GM12878 (cell line): ENCODE data around the gene PTPRN2. TPM values are rescaled to one million over a fixed set of nuclear protein-coding genes. Genes with fewer than 3 reads are reported as not detected.
A peak's percentile ranks its signal among the peaks of the same experiment; 100 is the strongest.

ENCODE experiments used
- ATAC-seq: fragments of 200-7000 bp; cut with Tn5 transposase; 3 replicates; pipeline ENCODE4 v1.9.1; 2020; ENCODE audit warnings: mild to moderate bottlenecking, moderate library complexity
- BruUV-seq: library from RNA; stranded (reverse); fragments of 400-500 nt; replicated peaks from 2 replicates; lab custom pipeline; 2021; lab: Mats Ljungman, UMichigan
- CTCF ChIA-PET: fragments of 300-600 bp; sonication (Branson Sonifier 250); formaldehyde crosslinking; extraction: SDS; loops from one replicate; lab custom pipeline; 2021; ENCODE audit warnings: inconsistent platforms; lab: Yijun Ruan, JAX
- POLR2A ChIA-PET: fragments of 350-600 bp; formaldehyde crosslinking; extraction: SDS; loops from one replicate; lab custom pipeline; 2021; ENCODE audit warnings: inconsistent platforms; lab: Charles Lee
- RAD21 ChIA-PET: fragments of 300-600 bp; sonication (Branson Sonifier 250); formaldehyde crosslinking; loops from one replicate; lab custom pipeline; 2023; ENCODE audit warnings: antibody characterized with exemption; ENCODE audit not compliant: unreplicated experiment; lab: Charles Lee
- SMC1A ChIA-PET: fragments of 300-600 bp; sonication (Branson Sonifier 250); formaldehyde crosslinking; loops from one replicate; lab custom pipeline; 2023; ENCODE audit not compliant: unreplicated experiment, uncharacterized antibody; lab: Charles Lee
- DNase-seq: peaks from one replicate; pipeline ENCODE4 v3.0.0-alpha.2; 2011; ENCODE audit warnings: low read depth, low spot score
- FAIRE-seq: peaks from 3 replicates; lab custom pipeline; 2011; peaks lifted over from hg19 to GRCh38; lab: Jason Lieb, UNC
- H2AFZ ChIP-seq: 2 replicates; pipeline ENCODE4 v1.6.0; 2011; ENCODE audit warnings: low read depth, low read length, control low read depth; ENCODE audit not compliant: control insufficient read depth
- H3K27ac ChIP-seq: 2 replicates; pipeline ENCODE4 v1.5.1; 2011; ENCODE audit warnings: control low read depth; ENCODE audit not compliant: control insufficient read depth, insufficient read depth
- H3K27me3 ChIP-seq, 2 experiments: replicated peaks in 1 of 2; 2 replicates each; pipeline versions ENCODE4 v1.6.0 to v1.6.1; 2011; ENCODE audit warnings: low read length in 1 of 2; ENCODE audit not compliant: control insufficient read depth in 2 of 2, insufficient read depth in 2 of 2
- H3K36me3 ChIP-seq, 2 experiments: 2 replicates each; pipeline ENCODE4 v1.5.1; 2011; ENCODE audit warnings: low read length in 1 of 2; ENCODE audit not compliant: control insufficient read depth in 2 of 2, insufficient read depth in 2 of 2
- H3K4me1 ChIP-seq: 2 replicates; pipeline ENCODE4 v1.6.1; 2011; ENCODE audit warnings: mild to moderate bottlenecking, low read length, moderate library complexity, mixed read lengths; ENCODE audit not compliant: control insufficient read depth, insufficient read depth
- H3K4me2 ChIP-seq: 2 replicates; pipeline ENCODE4 v1.6.0; 2011; ENCODE audit warnings: control low read depth; ENCODE audit not compliant: control insufficient read depth, insufficient read depth
- H3K4me3 ChIP-seq: fragments of 200-600 bp; sonication (generic); 2 replicates; pipeline ENCODE4 v1.5.1; 2016
- H3K79me2 ChIP-seq: 2 replicates; pipeline ENCODE4 v1.6.0; 2011; ENCODE audit warnings: low read length; ENCODE audit not compliant: control insufficient read depth, insufficient read depth
- H3K9ac ChIP-seq: 2 replicates; pipeline ENCODE4 v1.8.0; 2011; ENCODE audit warnings: low read length, control low read depth, mixed read lengths; ENCODE audit not compliant: control insufficient read depth, insufficient read depth
- H3K9me3 ChIP-seq: replicated peaks from 3 replicates; pipeline ENCODE4 v1.5.1; 2011; ENCODE audit warnings: mild to moderate bottlenecking, low read length; ENCODE audit not compliant: control insufficient read depth, insufficient read depth
- H4K20me1 ChIP-seq: 2 replicates; pipeline ENCODE4 v1.6.0; 2011; ENCODE audit not compliant: control insufficient read depth, insufficient read depth
- JUND ChIP-seq: IDR thresholded peaks from 2 replicates; pipeline ENCODE4 v1.6.1; 2012; ENCODE audit warnings: low read depth, mild to moderate bottlenecking, low read length, improper control_type of control experiment, moderate library complexity
- SIX5 ChIP-seq: IDR thresholded peaks from 2 replicates; pipeline ENCODE4 v1.6.1; 2011; ENCODE audit warnings: mild to moderate bottlenecking, low read depth, low read length, moderate library complexity; ENCODE audit not compliant: severe bottlenecking
- ZNF24 ChIP-seq: fragments of 450-650 bp; IDR thresholded peaks from 2 replicates; pipeline ENCODE4 v1.6.1; 2017; ENCODE audit warnings: antibody characterized with exemption, mild to moderate bottlenecking
- WGBS: methylation state at CpG from one replicate; pipeline ENCODE4 v1.1.6; 2016; ENCODE audit warnings: low lambda C conversion rate; ENCODE audit not compliant: insufficient replicate concordance, insufficient coverage; ENCODE audit errors: missing lambda C conversion rate; 5-methylcytosine and 5-hydroxymethylcytosine counted together
- in situ Hi-C: fragments of 300-500 bp; cut with MboI; formaldehyde crosslinking; loops from 9 replicates; pipeline ENCODE4 v1.14.3; 2018; ENCODE audit warnings: mixed read lengths
- intact Hi-C: fragments of 100-400 bp; cut with micrococcal nuclease; formaldehyde crosslinking; loops from one replicate; pipeline ENCODE4 v1.14.2; 2022; ENCODE audit not compliant: unreplicated experiment
- polyA plus RNA-seq, 11 experiments: library from polyadenylated mRNA; depleted of rRNA in 4 of 11; unstranded in 6 of 11; stranded (reverse) in 5 of 11; fragments of >200 nt; fragmentation: Nextera tagmentation in 4 of 11; fragmentation: Illumina TruSeq in 1 of 11; extraction: Ambion mirVana in 4 of 11; extraction: Trizol in 1 of 11; gene quantifications; 1 replicate in 1 of 11; 2 replicates in 10 of 11; pipeline versions ENCODE4 v1.2.1 to v1.2.3, GENCODE V29; 2011 to 2016; ENCODE audit warnings: inconsistent platforms in 2 of 11, missing spikeins in 2 of 11, low read depth in 1 of 11
- total RNA-seq, 4 experiments: library from RNA; depleted of rRNA in 3 of 4; stranded (reverse); fragments of >200 nt in 3 of 4; fragmentation: Illumina TruSeq in 1 of 4; extraction: Trizol in 1 of 4; gene quantifications; 2 replicates each; pipeline versions ENCODE4 v1.2.1 to v1.2.3, GENCODE V29; 2013 to 2021
- TF ChIP-seq, protein P1 (sequence below), 3 experiments: IDR thresholded peaks in 2 of 3; conservative IDR thresholded peaks in 1 of 3; 2 replicates each; pipeline ENCODE4 v1.5.1; 2011; ENCODE audit warnings: low read depth in 3 of 3, low read length in 3 of 3, mild to moderate bottlenecking in 3 of 3, control low read depth in 2 of 3, moderate library complexity in 2 of 3, inconsistent platforms in 1 of 3, mixed read lengths in 1 of 3; ENCODE audit not compliant: control insufficient read depth in 2 of 3, insufficient read depth in 1 of 3; ENCODE audit errors: extremely low read depth in 1 of 3

PTPRN2 gene
- total and polyA plus RNA-seq, 10 of the 15 experiments (the other 5 are each of a cell fraction or from before 2014, with no cell fraction given), result 5.4 TPM; not detected in 9

DNA sequence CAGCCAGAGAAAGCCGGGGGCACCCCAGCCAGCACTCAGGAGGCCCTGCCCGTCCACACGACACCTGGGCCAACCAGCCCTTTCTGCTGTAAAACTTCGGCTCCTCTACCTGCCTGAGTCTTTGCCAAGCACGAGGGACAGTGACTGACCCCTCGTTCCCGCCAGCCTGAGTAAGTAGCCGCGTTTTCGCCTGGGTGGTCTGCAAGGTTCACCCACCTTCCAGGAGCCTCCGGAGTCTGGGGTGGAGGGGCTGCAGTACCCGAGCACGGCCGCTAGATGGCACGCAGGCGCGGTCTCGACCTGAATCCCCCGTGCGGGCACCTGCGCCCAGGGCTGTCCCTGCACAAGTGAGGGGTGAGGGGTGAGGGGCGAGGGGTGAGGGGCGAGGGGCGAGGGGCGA is 192.7 kb downstream of the PTPRN2 start:
- in situ Hi-C loops (no loop called here), intact Hi-C loops (no loop called here)
- Histone ChIP-seq H3K9me3 (no peaks in the 10 kb centered on the region; the same call in 2 of the 3 replicates), H3K9ac (no peak overlapping the region), H3K4me1 (no peaks in the 10 kb centered on the region), H4K20me1 (no peaks in the 10 kb centered on the region), H3K27me3 (no peaks in the 10 kb centered on the region), H3K27ac (no peak overlapping the region), H3K79me2 (no peaks in the 10 kb centered on the region), H3K36me3 (no peaks in the 10 kb centered on the region), H3K4me2 (no peak overlapping the region), H2AFZ (no peak overlapping the region), H3K4me3 (no peak overlapping the region)
- WGBS, result 55% methylated on average over 13 of the region's 25 CpGs
- ChIA-PET CTCF (no interaction called here), SMC1A (no interaction called here), POLR2A (no interaction called here)
- no TSS peak for BruUV-seq
- no peak for DNase-seq
- no peak for FAIRE-seq
- no peak for ATAC-seq
- TF ChIP-seq ZNF24 (no peak), JUND (no peak), SIX5 (no peak)
- TF ChIP-seq, protein P1, sequence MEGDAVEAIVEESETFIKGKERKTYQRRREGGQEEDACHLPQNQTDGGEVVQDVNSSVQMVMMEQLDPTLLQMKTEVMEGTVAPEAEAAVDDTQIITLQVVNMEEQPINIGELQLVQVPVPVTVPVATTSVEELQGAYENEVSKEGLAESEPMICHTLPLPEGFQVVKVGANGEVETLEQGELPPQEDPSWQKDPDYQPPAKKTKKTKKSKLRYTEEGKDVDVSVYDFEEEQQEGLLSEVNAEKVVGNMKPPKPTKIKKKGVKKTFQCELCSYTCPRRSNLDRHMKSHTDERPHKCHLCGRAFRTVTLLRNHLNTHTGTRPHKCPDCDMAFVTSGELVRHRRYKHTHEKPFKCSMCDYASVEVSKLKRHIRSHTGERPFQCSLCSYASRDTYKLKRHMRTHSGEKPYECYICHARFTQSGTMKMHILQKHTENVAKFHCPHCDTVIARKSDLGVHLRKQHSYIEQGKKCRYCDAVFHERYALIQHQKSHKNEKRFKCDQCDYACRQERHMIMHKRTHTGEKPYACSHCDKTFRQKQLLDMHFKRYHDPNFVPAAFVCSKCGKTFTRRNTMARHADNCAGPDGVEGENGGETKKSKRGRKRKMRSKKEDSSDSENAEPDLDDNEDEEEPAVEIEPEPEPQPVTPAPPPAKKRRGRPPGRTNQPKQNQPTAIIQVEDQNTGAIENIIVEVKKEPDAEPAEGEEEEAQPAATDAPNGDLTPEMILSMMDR (IDR thresholded peaks at IDR 0.05 in 2 of 3, conservative IDR thresholded peaks at IDR 0.05 in 1 of 3; ENCODE audit: control insufficient read depth in 2 of 3, extremely low read depth in 1 of 3, insufficient read depth in 1 of 3, low read depth in 3 of 3, low read length in 3 of 3), result peak in 2 of 3 experiments; percentile 8 to 24; a peak in 1 of 6 replicates
- TF ChIP-seq, all 136 proteins: peak for 1
- RAD21 ChIA-PET, result no interaction called here
